Activated T-helper 1 cell treated with anti-CD3 and anti-CD28 coated beads, Interleukin-12 subunit alpha, Interleukin-12 subunit beta, Interleukin-2, Interleukin-4 antibody, amounts not matched to agents 30 ng/mL and 10 ng/mL and 1 ng/mL, durations not matched to agents 14 hours and 24 hours and 36 hours (primary cell): ENCODE measurements around the gene MSI2. TPM values are rescaled to one million over a fixed set of nuclear protein-coding genes. Genes with fewer than 3 reads are reported as not detected.
A peak's percentile ranks its signal among the peaks of the same experiment; 100 is the strongest.

ENCODE experiments used
- DNase-seq: peaks from one replicate; pipeline ENCODE4 v3.0.0; 2021; ENCODE audit warnings: low spot score
- H3K27ac Mint-ChIP-seq: one replicate; pipeline ENCODE4 v1.8.0; 2021; ENCODE audit warnings: mild to moderate bottlenecking, mixed read lengths
- H3K27me3 Mint-ChIP-seq: one replicate; pipeline ENCODE4 v1.8.0; 2022; ENCODE audit warnings: mild to moderate bottlenecking, moderate library complexity, mixed read lengths; ENCODE audit not compliant: insufficient read depth
- H3K36me3 Mint-ChIP-seq: one replicate; pipeline ENCODE4 v1.8.0; 2021; ENCODE audit warnings: low read depth, mixed read lengths
- H3K4me1 Mint-ChIP-seq: one replicate; pipeline ENCODE4 v1.8.0; 2021; ENCODE audit warnings: low read depth, mixed read lengths
- H3K4me3 Mint-ChIP-seq: one replicate; pipeline ENCODE4 v1.8.0; 2021; ENCODE audit warnings: mild to moderate bottlenecking, moderate library complexity, mixed read lengths
- H3K9me3 Mint-ChIP-seq: one replicate; pipeline ENCODE4 v1.8.0; 2021; ENCODE audit warnings: mixed read lengths
- intact Hi-C: fragments of 100-400 bp; cut with micrococcal nuclease; formaldehyde crosslinking; loops from one replicate; pipeline ENCODE4 v1.15.1; 2024
- total RNA-seq: library from RNA; stranded (reverse); gene quantifications from 2 replicates; pipeline ENCODE4 v1.2.3, GENCODE V29; 2022

Gene MSI2
- total RNA-seq, 1 donor from 2014 or later = 278 TPM

DNA sequence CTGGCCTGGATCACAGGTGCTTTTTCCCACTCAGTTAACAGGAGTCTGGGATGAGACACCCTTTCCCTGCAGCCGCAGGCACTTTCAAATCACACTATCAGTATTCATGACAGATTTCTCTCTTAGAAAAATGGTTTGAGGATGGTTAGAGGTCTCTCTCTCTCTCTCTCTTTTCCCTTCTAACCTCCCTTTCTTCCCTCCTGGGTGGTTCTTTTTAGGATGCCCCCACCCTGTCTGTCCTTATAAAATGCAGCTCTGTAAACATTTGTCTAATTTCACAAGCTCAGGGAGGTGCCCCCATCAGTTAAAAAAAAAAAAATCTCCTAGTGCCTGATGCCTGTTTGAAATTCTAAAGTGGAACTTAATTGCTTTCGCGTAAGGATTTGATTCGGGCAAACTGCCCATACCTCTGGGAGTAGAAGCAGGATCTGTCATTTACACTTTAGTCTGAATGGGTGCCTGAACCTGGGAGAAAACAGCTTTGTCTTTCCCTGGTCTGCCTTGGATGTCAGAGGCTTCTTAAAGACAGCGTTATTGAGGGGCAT lies 329.9 kb downstream of the MSI2 start:
- DNase-seq = no peak
- intact Hi-C loops = no loop called here
- H3K36me3 Mint-ChIP-seq = peaks cover 5% of the 10 kb centered on the region
- peaks cover 8% of the 10 kb centered on the region for H3K4me1 Mint-ChIP-seq
- peak overlapping the region; percentile 34 for H3K27ac Mint-ChIP-seq
- no peaks in the 10 kb centered on the region for H3K27me3 Mint-ChIP-seq
- H3K9me3 Mint-ChIP-seq = no peaks in the 10 kb centered on the region
- H3K4me3 Mint-ChIP-seq = no peak overlapping the region

DNA sequence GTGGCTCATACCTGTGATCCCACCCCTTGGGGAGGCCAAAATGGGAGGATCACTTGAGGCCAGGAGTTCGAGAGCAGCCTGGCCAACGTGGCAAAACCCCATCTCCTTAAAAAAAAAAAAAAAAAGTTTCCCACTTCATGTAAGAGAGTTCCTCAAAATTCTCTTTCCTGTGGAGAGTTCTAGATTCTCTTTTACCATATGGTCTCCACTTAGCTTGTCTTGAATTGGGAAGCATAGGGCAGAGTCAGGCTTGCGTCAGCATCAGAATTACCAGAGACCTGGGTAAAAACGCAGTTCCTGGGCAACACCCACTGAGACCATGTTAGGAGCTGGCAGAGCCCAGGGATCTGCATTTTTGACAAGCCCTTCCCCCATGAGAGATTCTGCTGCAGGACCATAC lies 330.4 kb downstream of the MSI2 start:
- H3K27ac Mint-ChIP-seq = no peak overlapping the region
- H3K4me1 Mint-ChIP-seq = peaks cover 8% of the 10 kb centered on the region
- H3K27me3 Mint-ChIP-seq = no peaks in the 10 kb centered on the region
- no peaks in the 10 kb centered on the region for H3K9me3 Mint-ChIP-seq
- no peak overlapping the region for H3K4me3 Mint-ChIP-seq
- no peak for DNase-seq
- intact Hi-C loops = no loop called here
- peaks cover 5% of the 10 kb centered on the region for H3K36me3 Mint-ChIP-seq

DNA sequence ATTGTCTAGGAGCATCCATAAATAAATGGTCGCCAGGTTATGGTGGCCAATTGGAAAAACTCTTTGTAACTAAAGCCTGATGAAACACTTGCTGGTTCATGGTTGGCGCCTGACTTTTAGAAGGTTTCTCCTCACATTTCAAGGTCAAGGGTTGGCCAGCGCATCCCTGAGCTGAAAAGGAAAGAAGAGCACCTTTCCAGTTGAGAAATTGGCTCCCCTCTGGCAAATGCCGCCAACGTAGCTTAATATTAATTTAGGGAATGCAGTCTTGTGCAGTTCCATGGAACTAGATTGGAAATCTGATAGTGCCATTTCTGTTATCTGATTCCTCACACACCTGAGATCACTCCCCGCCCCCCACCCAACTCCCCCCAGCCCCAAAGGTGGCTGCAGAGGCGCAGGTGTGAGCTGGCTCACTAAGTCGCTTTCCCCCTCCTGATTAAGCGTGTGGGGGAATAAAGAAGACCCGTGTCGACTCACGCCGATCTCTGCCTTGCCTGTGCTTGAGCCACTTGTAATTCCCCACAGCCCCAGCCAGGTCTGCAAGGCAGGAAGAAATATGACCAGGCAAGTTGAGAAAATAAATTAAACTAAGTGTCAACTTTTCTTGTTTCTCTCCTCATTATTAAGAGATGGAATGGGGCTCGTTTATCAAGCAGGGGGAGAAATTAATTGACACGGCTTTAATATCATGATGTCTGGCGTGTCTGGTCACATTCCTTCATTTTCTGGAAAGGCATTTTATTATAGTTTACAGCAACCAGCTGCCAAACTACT lies 331.1 kb downstream of the MSI2 start:
- Mint-ChIP-seq H3K27me3 (no peaks in the 10 kb centered on the region), H3K27ac (no peak overlapping the region), H3K36me3 (peaks cover 5% of the 10 kb centered on the region), H3K4me3 (no peak overlapping the region), H3K9me3 (no peaks in the 10 kb centered on the region), H3K4me1 (peaks cover 8% of the 10 kb centered on the region)
- intact Hi-C loops = no loop called here
- DNase-seq = no peak

GRCh38 chr17:57588086-57588485 lies 331.8 kb downstream of the MSI2 start:
- H3K4me3 Mint-ChIP-seq = no peak overlapping the region
- H3K4me1 Mint-ChIP-seq = peaks cover 8% of the 10 kb centered on the region
- DNase-seq = no peak
- intact Hi-C loops = no loop called here
- H3K36me3 Mint-ChIP-seq = peaks cover 5% of the 10 kb centered on the region
- H3K27ac Mint-ChIP-seq = no peak overlapping the region
- no peaks in the 10 kb centered on the region for H3K9me3 Mint-ChIP-seq
- no peaks in the 10 kb centered on the region for H3K27me3 Mint-ChIP-seq

- Mint-ChIP-seq H3K4me3 (no peak overlapping the region), H3K36me3 (peaks cover 12% of the 10 kb centered on the region), H3K27ac (no peak overlapping the region), H3K4me1 (peaks cover 8% of the 10 kb centered on the region), H3K9me3 (no peaks in the 10 kb centered on the region), H3K27me3 (no peaks in the 10 kb centered on the region)
- intact Hi-C loops = no loop called here
- no peak for DNase-seq
Observed at GRCh38 chr17:57589151-57590034, 333.1 kb downstream of the MSI2 start.

DNA sequence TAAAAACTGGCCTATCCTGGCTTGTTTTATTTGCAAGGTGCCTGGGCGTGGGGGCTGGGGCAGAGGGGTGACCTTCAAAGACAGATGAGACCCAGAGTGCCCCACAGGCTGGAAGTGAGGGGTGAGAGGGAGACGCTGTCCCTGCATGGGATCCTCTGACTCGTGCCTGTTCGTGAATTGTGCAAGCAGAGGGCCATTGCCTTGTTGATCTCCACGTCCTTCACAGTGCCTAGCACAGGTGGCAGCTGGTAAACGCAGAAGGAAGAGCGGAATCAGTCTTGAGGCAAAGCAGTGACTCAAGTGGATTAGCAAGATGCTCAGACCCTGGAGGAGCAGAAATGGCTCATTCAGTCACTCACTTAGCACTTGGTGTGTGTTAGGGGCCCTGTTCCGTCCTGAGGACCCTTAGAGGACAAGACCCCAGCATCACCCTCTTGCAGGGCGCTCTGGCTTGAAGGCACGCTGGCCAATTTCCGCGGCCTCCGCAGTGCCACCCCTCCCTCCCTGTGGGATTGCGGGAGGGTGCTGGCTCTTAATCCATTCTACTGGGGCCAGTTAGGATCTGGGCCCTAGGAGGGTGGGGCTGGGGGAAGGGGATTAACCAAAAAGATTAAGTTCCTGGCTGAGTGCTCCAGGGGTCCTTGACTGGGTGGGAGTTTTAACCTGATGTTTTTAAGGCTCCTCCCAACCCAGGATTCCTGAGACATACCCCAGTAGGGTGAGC lies 337.6 kb downstream of the MSI2 start:
- Mint-ChIP-seq H3K4me3 (no peak overlapping the region), H3K27ac (no peak overlapping the region)

GRCh38 chr17:57594767-57595166 lies 338.4 kb downstream of the MSI2 start:
- Mint-ChIP-seq H3K27me3 (no peaks in the 10 kb centered on the region), H3K4me3 (no peak overlapping the region), H3K36me3 (peaks cover 33% of the 10 kb centered on the region), H3K27ac (no peak overlapping the region), H3K9me3 (peaks cover 11% of the 10 kb centered on the region), H3K4me1 (peaks cover 23% of the 10 kb centered on the region)
- intact Hi-C loops = no loop called here
- no peak for DNase-seq

More for the DNA sequence above, 337.6 kb downstream of the MSI2 start:
- intact Hi-C loops = no loop called here
- peaks cover 7% of the 10 kb centered on the region for H3K9me3 Mint-ChIP-seq
- peaks cover 29% of the 10 kb centered on the region for H3K36me3 Mint-ChIP-seq
- H3K27me3 Mint-ChIP-seq = no peaks in the 10 kb centered on the region
- no peak for DNase-seq
- peaks cover 14% of the 10 kb centered on the region for H3K4me1 Mint-ChIP-seq

GRCh38 chr17:57595426-57595825 lies 339.1 kb downstream of the MSI2 start:
- intact Hi-C loops = no loop called here
- Mint-ChIP-seq H3K27ac (no peak overlapping the region), H3K9me3 (peaks cover 11% of the 10 kb centered on the region), H3K4me1 (peaks cover 29% of the 10 kb centered on the region), H3K4me3 (no peak overlapping the region), H3K36me3 (peaks cover 38% of the 10 kb centered on the region), H3K27me3 (no peaks in the 10 kb centered on the region)
- DNase-seq = no peak

DNA sequence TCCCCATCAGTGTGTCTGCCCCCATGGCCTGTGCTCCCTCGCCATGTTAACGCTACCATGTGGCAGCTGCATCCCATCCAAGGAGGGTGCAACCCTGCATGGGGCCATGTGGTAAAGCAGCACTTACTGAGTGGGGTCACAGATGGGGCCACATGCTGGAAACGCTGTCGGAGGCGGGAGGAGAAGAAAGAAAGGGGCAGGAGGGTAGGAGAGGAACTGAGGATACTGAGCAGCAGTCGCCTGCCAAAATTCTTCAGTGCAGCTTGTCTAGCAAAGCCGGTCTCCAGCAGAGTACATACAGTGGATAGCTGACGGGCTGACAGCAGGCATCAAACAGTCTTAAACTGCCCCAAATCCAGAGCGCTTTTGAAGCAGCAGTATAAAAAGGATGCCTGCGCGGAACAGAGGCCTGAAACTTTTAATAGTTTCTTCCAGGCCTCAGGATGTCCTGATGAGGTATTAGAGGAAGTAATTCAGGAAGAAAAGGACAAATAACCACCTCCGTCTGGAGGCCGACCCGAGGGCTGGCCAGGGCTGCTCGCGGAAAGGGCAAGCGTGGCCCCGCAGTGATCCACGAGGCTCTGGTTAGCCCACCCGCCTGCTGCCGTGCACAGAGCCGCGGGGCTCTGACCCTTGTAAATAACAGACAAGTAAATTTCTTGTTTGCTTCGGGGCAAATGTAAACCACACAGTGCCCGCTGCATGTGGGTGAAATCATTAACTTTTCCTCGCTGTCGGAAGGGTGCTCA lies 339.8 kb downstream of the MSI2 start:
- peaks cover 11% of the 10 kb centered on the region for H3K9me3 Mint-ChIP-seq
- H3K36me3 Mint-ChIP-seq = peaks cover 41% of the 10 kb centered on the region
- H3K27ac Mint-ChIP-seq = no peak overlapping the region
- intact Hi-C loops = no loop called here
- H3K27me3 Mint-ChIP-seq = no peaks in the 10 kb centered on the region
- no peak overlapping the region for H3K4me3 Mint-ChIP-seq
- peaks cover 36% of the 10 kb centered on the region for H3K4me1 Mint-ChIP-seq
- no peak for DNase-seq

- Mint-ChIP-seq H3K27ac (no peak overlapping the region), H3K9me3 (peaks cover 11% of the 10 kb centered on the region), H3K36me3 (peaks cover 42% of the 10 kb centered on the region), H3K4me1 (peaks cover 46% of the 10 kb centered on the region), H3K4me3 (no peak overlapping the region), H3K27me3 (no peaks in the 10 kb centered on the region)
- intact Hi-C loops = no loop called here
- DNase-seq = no peak
Observed at GRCh38 chr17:57597101-57597500, 340.8 kb downstream of the MSI2 start.

DNA sequence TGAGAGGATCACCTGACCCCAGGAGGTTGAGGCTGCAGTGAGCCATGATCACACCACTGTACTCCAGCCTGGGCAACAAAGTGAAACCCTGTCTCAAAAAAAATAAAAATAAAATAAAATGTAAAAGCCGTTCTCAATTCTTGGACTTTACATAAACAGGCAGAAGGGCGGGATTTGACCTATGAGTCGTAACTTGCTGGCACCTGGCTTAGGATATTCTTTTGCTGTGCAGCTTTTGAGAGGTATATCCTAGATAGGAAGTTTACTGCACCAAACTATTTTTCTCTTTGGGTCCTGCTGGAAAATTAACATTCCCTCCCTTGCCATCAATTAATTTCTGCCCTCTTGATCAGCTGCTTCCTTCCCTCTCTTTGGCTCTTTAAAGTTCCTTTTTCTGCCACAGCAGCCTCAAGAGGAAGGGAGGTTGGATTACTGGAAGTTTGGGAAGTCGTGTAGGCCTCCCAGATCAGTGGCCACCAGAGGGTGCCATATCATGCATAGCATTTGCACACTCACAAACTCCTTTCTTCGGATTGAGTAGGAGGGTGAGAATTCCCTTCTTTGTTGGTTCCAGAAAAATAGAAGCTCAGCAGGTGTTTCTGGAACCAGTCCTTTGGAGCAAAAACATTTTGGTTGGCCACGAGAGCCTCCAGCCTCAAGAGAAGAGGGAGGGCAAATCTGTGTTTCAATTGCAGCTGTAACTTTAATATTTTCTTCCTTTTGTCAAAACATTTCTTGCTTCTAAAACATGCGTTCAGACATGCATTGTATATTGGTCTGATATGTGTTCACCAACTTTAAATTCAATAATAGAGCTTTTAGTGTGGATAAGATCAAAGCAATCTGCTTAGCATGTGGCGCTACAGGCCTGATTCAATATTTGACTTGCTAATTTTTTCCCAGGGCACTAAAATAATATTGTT lies 341.5 kb downstream of the MSI2 start:
- H3K27me3 Mint-ChIP-seq = no peaks in the 10 kb centered on the region
- intact Hi-C loops = no loop called here
- no peak for DNase-seq

More for the DNA sequence above, 341.5 kb downstream of the MSI2 start:
- peaks cover 11% of the 10 kb centered on the region for H3K9me3 Mint-ChIP-seq
- H3K4me1 Mint-ChIP-seq = peaks cover 53% of the 10 kb centered on the region
- peak overlapping the region; percentile 18 for H3K27ac Mint-ChIP-seq
- peaks cover 42% of the 10 kb centered on the region for H3K36me3 Mint-ChIP-seq
- no peak overlapping the region for H3K4me3 Mint-ChIP-seq
